Trophoblast cell (in vitro differentiated cells and primary cell): Measurements from ENCODE around the gene HTR3B. TPM values are rescaled to one million over a fixed set of nuclear protein-coding genes. Genes with fewer than 3 reads are reported as not detected.

Experiments
- DNase-seq, 2 donors: peaks; one replicate each; pipeline ENCODE4 v3.0.0-alpha.2; 2016
- H2AFZ ChIP-seq: 2 replicates; pipeline ENCODE4 v1.6.1; 2013; ENCODE audit warnings: low read length, moderate library complexity, mild to moderate bottlenecking; ENCODE audit not compliant: insufficient read depth, poor library complexity
- H2AK5ac ChIP-seq: 2 replicates; pipeline ENCODE4 v1.6.1; 2013; ENCODE audit warnings: mild to moderate bottlenecking, low read length
- H2BK120ac ChIP-seq: 2 replicates; pipeline ENCODE4 v1.6.1; 2013; ENCODE audit warnings: low read length, mild to moderate bottlenecking, moderate library complexity; ENCODE audit not compliant: insufficient read depth, poor library complexity
- H2BK12ac ChIP-seq: 2 replicates; pipeline ENCODE4 v1.6.1; 2013; ENCODE audit warnings: mild to moderate bottlenecking, low read length, moderate library complexity
- H2BK5ac ChIP-seq: 2 replicates; pipeline ENCODE4 v1.6.1; 2013; ENCODE audit warnings: low read length, low read depth, moderate library complexity, mild to moderate bottlenecking; ENCODE audit not compliant: poor library complexity
- H3K14ac ChIP-seq: 2 replicates; pipeline ENCODE4 v1.6.1; 2013; ENCODE audit warnings: mild to moderate bottlenecking, low read length
- H3K18ac ChIP-seq: 2 replicates; pipeline ENCODE4 v1.6.1; 2013; ENCODE audit warnings: mild to moderate bottlenecking, low read length
- H3K23ac ChIP-seq: 2 replicates; pipeline ENCODE4 v1.6.1; 2013; ENCODE audit warnings: low read length
- H3K27ac ChIP-seq: 2 replicates; pipeline ENCODE4 v1.5.1; 2013; ENCODE audit warnings: low read depth, mild to moderate bottlenecking, inconsistent platforms, low read length, moderate library complexity
- H3K27me3 ChIP-seq: 2 replicates; pipeline ENCODE4 v1.6.1; 2013; ENCODE audit warnings: inconsistent platforms, mild to moderate bottlenecking, low read length, moderate library complexity; ENCODE audit not compliant: insufficient read depth
- H3K36me3 ChIP-seq, 2 experiments: 1 replicate in 1 of 2; 2 replicates in 1 of 2; pipeline ENCODE4 v1.6.1; 2013; ENCODE audit warnings: low read length in 2 of 2, mild to moderate bottlenecking in 2 of 2, moderate library complexity in 1 of 2; ENCODE audit not compliant: insufficient read depth in 2 of 2, control insufficient read depth in 1 of 2
- H3K4ac ChIP-seq: 2 replicates; pipeline ENCODE4 v1.6.1; 2013; ENCODE audit warnings: low read depth, mild to moderate bottlenecking, low read length, moderate library complexity
- H3K4me1 ChIP-seq, 2 experiments: 1 replicate in 1 of 2; 2 replicates in 1 of 2; pipeline ENCODE4 v1.6.1; 2013; ENCODE audit warnings: low read length in 2 of 2, mild to moderate bottlenecking in 2 of 2, moderate library complexity in 1 of 2; ENCODE audit not compliant: insufficient read depth in 2 of 2, control insufficient read depth in 1 of 2
- H3K4me2 ChIP-seq: 2 replicates; pipeline ENCODE4 v1.6.1; 2013; ENCODE audit warnings: inconsistent platforms, mild to moderate bottlenecking, low read length, moderate library complexity
- H3K4me3 ChIP-seq: 2 replicates; pipeline ENCODE4 v1.5.1; 2013; ENCODE audit warnings: mild to moderate bottlenecking, low read depth, low read length, inconsistent platforms
- H3K79me1 ChIP-seq: one replicate; pipeline ENCODE4 v1.6.1; 2013; ENCODE audit warnings: low read length
- H3K79me2 ChIP-seq: 2 replicates; pipeline ENCODE4 v1.6.1; 2013; ENCODE audit warnings: low read length, mild to moderate bottlenecking; ENCODE audit not compliant: control insufficient read depth, insufficient read depth, poor library complexity
- H3K9ac ChIP-seq: 2 replicates; pipeline ENCODE4 v1.6.1; 2013; ENCODE audit warnings: mild to moderate bottlenecking, low read length
- H3K9me3 ChIP-seq: 2 replicates; pipeline ENCODE4 v1.6.1; 2013; ENCODE audit warnings: low read depth, mild to moderate bottlenecking, control low read depth, inconsistent platforms, low read length; ENCODE audit not compliant: insufficient read depth
- H4K12ac ChIP-seq: 2 replicates; pipeline ENCODE4 v1.6.1; 2013; ENCODE audit warnings: low read depth, mild to moderate bottlenecking, low read length, moderate library complexity
- H4K8ac ChIP-seq: 2 replicates; pipeline ENCODE4 v1.6.1; 2013; ENCODE audit warnings: low read depth, mild to moderate bottlenecking, low read length, moderate library complexity
- H4K91ac ChIP-seq: one replicate; pipeline ENCODE4 v1.6.1; 2013; ENCODE audit warnings: low read depth, mild to moderate bottlenecking, low read length, moderate library complexity
- WGBS: extraction: QIAGEN DNeasy Blood & Tissue Kit; methylation state at CpG from one replicate; pipeline ENCODE4 v1.1.7; 2013; ENCODE audit warnings: missing lambda C conversion rate; ENCODE audit not compliant: insufficient read length, insufficient coverage; ENCODE audit errors: extremely low coverage; 5-methylcytosine and 5-hydroxymethylcytosine counted together
- polyA plus RNA-seq: library from polyadenylated mRNA; stranded (reverse); fragments of 200-250 nt; gene quantifications from 2 replicates; pipeline ENCODE4 v1.2.3, GENCODE V29; 2013

The HTR3B gene
- polyA plus RNA-seq = not detected in 2 replicates

- no peak within 1 kb of the TSS for H2BK12ac ChIP-seq
- H3K4ac ChIP-seq = no peak within 1 kb of the TSS
- no peak within 1 kb of the TSS for H4K91ac ChIP-seq
- no peak within 1 kb of the TSS for H2AK5ac ChIP-seq
- H3K4me1 ChIP-seq = no peaks in the 10 kb centered on the region
- no peak within 1 kb of the TSS for H4K8ac ChIP-seq
- no peak within 1 kb of the TSS for H3K4me2 ChIP-seq
- no peak within 1 kb of the TSS for H2AFZ ChIP-seq
- WGBS = no CpG with 5 or more reads among the region's 6 CpGs
- H3K27ac ChIP-seq = no peak within 1 kb of the TSS
- no peak for DNase-seq
- H3K18ac ChIP-seq = no peak within 1 kb of the TSS
- H3K79me1 ChIP-seq = no peaks in the 10 kb centered on the region
- no peak within 1 kb of the TSS for H2BK5ac ChIP-seq
- H3K4me3 ChIP-seq = no peak within 1 kb of the TSS
- no peak within 1 kb of the TSS for H3K23ac ChIP-seq
- H4K12ac ChIP-seq = no peak within 1 kb of the TSS
- no peaks in the 10 kb centered on the region for H3K27me3 ChIP-seq
- no peaks in the 10 kb centered on the region for H3K79me2 ChIP-seq
- H3K9me3 ChIP-seq = no peaks in the 10 kb centered on the region
- no peak within 1 kb of the TSS for H3K14ac ChIP-seq
- H2BK120ac ChIP-seq = no peak within 1 kb of the TSS
- no peaks in the 10 kb centered on the region for H3K36me3 ChIP-seq
- H3K9ac ChIP-seq = no peak within 1 kb of the TSS
Observed at GRCh38 chr11:113904379-113905101, at the start of gene HTR3B. TSS of gene HTR3B (plus strand) at chr11:113904796. CDS start at chr11:113904934, 138 bp downstream.

GRCh38 chr11:113855803-113856202 is 48.8 kb upstream of the HTR3B start:
- Histone ChIP-seq H2AFZ (no peak overlapping the region), H3K9ac (no peak overlapping the region), H3K4me1 (peaks cover under 1 to 1% of the 10 kb centered on the region in 2 experiments), H3K4ac (no peak overlapping the region), H3K27me3 (no peaks in the 10 kb centered on the region), H2BK5ac (no peak overlapping the region), H4K8ac (no peak overlapping the region), H3K79me2 (no peaks in the 10 kb centered on the region), H2BK12ac (no peak overlapping the region), H3K4me2 (no peak overlapping the region), H3K9me3 (no peaks in the 10 kb centered on the region), H2AK5ac (no peak overlapping the region), H4K12ac (no peak overlapping the region), H3K18ac (no peak overlapping the region), H3K79me1 (no peaks in the 10 kb centered on the region), H3K4me3 (no peak overlapping the region), H2BK120ac (no peak overlapping the region), H4K91ac (no peak overlapping the region), H3K36me3 (peaks cover 8 to 9% of the 10 kb centered on the region in 2 experiments), H3K14ac (no peak overlapping the region), H3K23ac (no peak overlapping the region), H3K27ac (no peak overlapping the region)
- no CpG with 5 or more reads among the region's 6 CpGs for WGBS
- no peak for DNase-seq

- no peak overlapping the region for H3K23ac ChIP-seq
- H3K4ac ChIP-seq = no peak overlapping the region
- H2AFZ ChIP-seq = no peak overlapping the region
- H4K8ac ChIP-seq = no peak overlapping the region
- no peak overlapping the region for H3K18ac ChIP-seq
- H2BK12ac ChIP-seq = no peak overlapping the region
- peaks cover 3% of the 10 kb centered on the region in 2 experiments for H3K36me3 ChIP-seq
- H3K4me3 ChIP-seq = no peak overlapping the region
- H3K79me1 ChIP-seq = no peaks in the 10 kb centered on the region
- no peak overlapping the region for H3K9ac ChIP-seq
- no peak overlapping the region for H3K27ac ChIP-seq
- H4K91ac ChIP-seq = no peak overlapping the region
- H3K14ac ChIP-seq = no peak overlapping the region
- H3K79me2 ChIP-seq = no peaks in the 10 kb centered on the region
- H2BK120ac ChIP-seq = no peak overlapping the region
- H3K4me1 ChIP-seq = peaks cover 3 to 4% of the 10 kb centered on the region in 2 experiments
- no peak for DNase-seq
- no peak overlapping the region for H2AK5ac ChIP-seq
- H3K27me3 ChIP-seq = no peaks in the 10 kb centered on the region
- no peak overlapping the region for H3K4me2 ChIP-seq
- no peak overlapping the region for H2BK5ac ChIP-seq
- no CpG with 5 or more reads among the region's 5 CpGs for WGBS
- no peak overlapping the region for H4K12ac ChIP-seq
- H3K9me3 ChIP-seq = no peaks in the 10 kb centered on the region
Observed at GRCh38 chr11:113856966-113857759, 47.4 kb upstream of the HTR3B start.

GRCh38 chr11:113859665-113860064 is 44.9 kb upstream of the HTR3B start:
- Histone ChIP-seq H2AK5ac (no peak overlapping the region), H3K27ac (no peak overlapping the region), H3K36me3 (no peaks in the 10 kb centered on the region), H3K4me3 (no peak overlapping the region), H2BK120ac (no peak overlapping the region), H3K4me1 (peaks cover 3 to 4% of the 10 kb centered on the region in 2 experiments), H3K9me3 (no peaks in the 10 kb centered on the region), H4K91ac (no peak overlapping the region), H2BK12ac (no peak overlapping the region), H4K8ac (no peak overlapping the region), H2BK5ac (no peak overlapping the region), H3K27me3 (no peaks in the 10 kb centered on the region), H3K4ac (no peak overlapping the region), H3K9ac (no peak overlapping the region), H4K12ac (no peak overlapping the region), H3K23ac (no peak overlapping the region), H3K79me1 (no peaks in the 10 kb centered on the region), H3K4me2 (no peak overlapping the region), H3K18ac (no peak overlapping the region), H3K79me2 (no peaks in the 10 kb centered on the region), H2AFZ (no peak overlapping the region), H3K14ac (no peak overlapping the region)
- DNase-seq = no peak
